Middle frontal gyrus (tissue), 1 donor: Measurements from ENCODE around the gene AGAP3.

ENCODE experiments used
- DNase-seq: peaks from one replicate; pipeline ENCODE4 v3.0.0-alpha.2; 2015; ENCODE audit warnings: low spot score; ENCODE audit errors: extremely low spot score

The AGAP3 gene

GRCh38 chr7:151123158-151123821 lies 37.0 kb downstream of the AGAP3 start:
- DNase-seq: no peak

DNA sequence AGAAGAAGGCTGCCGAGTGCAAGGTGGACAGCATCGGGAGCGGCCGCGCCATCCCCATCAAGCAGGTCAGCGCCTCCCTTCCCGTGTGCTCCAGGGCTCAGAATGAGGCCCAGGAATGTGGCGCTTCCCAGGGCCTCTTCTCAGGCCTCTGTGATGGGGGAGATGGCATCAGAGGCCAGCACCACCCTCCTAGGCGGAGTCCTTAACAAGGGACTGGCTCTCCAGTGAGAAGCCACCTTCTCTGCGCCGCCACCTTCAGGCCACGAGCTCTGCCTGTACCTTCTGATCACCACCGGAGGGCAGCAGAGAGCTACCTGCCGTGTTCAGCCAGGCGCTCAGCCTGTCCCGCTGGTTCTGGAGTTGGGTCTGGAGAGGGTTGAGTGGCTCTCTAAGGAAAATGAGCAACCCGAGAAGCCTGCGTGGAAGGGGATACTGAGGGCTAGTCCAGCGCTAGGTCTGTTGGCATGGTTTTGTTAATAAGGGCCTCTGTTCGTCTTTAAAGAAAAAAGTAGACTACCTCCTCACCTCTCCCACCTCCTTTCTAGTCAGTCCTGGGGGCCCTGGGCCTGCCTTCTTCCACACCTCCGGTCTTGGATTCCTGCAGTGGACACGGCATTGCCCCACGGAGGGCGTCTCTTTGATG lies 37.7 kb downstream of the AGAP3 start:
- DNase-seq: peak; percentile 84

DNA sequence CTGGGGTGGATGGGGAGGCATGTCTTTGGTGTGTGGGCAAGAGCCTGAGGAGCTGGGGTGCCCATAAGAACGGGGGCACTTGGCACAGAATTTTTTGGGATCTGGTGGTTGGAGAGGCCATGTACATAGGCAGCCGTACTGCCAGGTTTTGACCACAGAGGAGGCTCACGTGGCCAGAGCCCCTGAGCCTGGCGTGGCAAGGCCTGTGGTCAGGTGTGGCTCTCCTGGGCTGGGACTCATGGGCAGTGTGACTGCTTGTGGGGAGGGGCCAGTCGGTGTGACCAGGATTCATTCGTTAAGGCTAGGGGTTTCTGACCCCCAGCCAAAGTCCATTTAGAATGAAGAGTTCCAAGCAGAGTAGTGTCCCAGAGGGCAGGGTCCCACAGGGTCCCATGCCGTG lies 38.2 kb downstream of the AGAP3 start:
- no peak for DNase-seq

- no peak for DNase-seq
Observed at GRCh38 chr7:151124899-151125399, 38.7 kb downstream of the AGAP3 start.

DNA sequence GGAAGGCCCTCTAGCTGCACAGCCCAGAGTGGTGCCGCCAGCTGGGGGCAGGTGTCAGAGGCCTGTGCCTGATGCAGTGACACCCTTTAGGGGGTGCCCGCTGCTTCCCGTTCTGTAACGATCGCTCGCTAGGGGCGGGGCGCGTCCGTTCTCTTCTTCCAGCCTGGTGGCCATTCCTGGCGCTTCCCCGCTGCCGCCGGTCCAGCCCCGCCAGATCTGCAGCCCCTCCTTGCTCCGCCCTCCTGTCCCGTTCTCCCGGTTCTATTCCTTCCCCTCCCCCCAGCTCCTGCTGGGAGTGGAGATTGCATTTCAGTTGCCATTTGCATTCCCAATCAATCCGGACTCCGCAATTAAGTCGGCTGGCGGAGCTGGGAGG lies 39.2 kb downstream of the AGAP3 start:
- no peak for DNase-seq

DNA sequence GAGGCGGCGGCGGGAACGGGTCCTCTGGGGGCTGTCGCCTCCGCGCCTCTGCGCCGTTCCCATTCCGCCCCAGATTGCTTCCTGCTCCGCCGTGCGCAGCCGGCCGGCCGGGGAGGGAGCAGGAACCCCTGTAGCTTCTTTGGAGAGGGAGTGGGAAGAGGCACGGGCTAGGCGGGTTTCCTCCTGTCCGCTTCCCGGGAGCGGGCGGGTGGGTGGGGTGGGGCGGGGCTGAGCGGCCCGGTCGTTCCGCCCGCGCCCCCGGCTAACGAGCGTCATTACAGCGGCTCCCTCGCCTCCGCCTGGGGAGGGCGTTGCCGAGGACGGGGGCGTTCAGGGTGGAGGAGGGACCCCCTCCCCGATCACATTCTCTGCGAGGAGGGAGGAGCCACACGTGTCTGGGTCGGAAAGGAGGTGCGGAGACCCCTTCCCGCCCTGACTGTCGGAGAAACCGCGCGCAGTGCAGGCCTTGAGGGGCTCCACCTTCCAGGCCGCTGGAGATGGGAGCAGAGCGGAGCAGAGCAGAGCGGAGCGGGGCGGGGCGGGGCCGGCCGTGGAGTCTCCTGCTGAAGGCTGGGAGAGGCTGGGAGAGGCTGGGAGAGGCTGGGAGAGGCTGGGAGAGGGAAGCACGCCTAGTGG lies 39.7 kb downstream of the AGAP3 start:
- DNase-seq: no peak

- DNase-seq: no peak
Observed at GRCh38 chr7:151126491-151127137, 40.3 kb downstream of the AGAP3 start.

GRCh38 chr7:151128144-151128543 lies 41.9 kb downstream of the AGAP3 start:
- DNase-seq: no peak

GRCh38 chr7:151128716-151129115 lies 42.4 kb downstream of the AGAP3 start:
- DNase-seq: no peak

DNA sequence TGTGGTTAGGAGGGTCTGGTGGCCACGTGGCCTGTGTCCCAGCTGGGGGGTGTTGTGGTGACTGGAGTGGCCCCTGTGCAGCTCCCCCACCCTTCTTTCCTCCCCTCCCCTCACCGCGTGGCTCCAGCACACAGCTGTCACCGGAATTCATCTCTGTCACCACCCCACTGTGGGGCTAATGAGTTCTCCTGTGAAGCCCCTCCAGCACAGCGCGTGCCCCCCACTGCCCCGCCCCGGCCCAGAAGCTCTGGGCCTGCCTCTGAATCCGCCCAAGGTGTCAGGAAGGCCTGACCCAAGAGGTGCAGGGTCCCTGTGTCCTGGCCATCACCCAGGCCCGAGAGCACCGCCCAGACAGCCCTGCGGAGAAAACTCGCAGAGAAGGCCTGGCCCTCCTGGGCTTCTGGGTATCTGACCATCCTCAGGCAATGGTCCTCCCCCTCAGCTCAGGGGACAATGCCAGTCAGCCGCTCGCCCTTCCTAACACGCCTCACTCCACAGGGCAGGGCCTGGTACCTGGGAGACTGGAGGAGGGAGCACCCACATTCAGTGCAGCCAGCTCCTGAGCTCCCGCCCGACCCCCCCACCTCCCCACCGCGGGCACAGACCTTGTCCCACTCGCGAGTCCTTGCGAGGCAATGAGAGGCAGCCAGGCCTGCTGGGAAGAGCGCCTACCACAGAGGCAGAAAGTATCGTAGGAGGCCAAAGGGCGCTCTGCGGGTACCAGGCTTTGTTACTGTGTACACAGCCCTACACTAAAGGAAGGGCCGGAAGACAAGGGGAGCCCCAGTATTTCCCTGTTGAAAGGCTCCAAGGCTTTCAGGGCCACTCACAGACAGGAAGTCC lies 43.1 kb downstream of the AGAP3 start:
- no peak for DNase-seq

DNA sequence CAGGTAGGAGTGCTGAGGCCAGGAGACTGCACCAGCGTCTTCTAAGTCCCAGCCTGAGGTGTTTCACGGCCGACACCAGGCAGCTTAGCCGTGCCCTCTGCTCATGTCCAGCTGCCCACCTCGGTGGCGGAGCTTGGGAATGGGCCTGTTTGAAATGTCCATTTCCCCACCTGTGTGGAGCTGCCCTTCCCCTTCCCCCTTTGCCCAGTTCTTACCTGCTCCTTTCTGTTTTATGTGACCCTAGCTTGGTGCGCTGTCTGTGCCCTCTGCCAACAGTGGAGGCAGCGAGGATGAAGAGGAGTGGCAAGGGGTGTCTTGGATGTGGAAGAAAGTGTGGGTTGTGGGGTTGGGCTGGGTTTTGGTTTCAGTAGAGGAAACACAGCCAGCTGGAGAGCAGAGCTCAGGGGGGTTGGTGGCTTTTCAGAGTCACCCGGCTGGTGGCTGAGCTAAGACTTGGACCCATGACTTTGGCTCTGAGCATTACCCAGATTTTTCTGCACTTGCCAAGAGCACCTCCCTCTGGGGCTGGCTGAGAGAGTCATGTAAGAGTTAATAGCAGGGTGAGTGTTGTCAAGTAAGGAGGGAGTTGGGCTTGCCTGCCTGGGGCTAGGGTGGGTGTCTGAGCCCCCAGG lies 43.8 kb downstream of the AGAP3 start:
- no peak for DNase-seq

- no peak for DNase-seq
Observed at GRCh38 chr7:151130741-151131157, 44.5 kb downstream of the AGAP3 start.

- no peak for DNase-seq
Observed at GRCh38 chr7:151131224-151131591, 44.9 kb downstream of the AGAP3 start.

DNA sequence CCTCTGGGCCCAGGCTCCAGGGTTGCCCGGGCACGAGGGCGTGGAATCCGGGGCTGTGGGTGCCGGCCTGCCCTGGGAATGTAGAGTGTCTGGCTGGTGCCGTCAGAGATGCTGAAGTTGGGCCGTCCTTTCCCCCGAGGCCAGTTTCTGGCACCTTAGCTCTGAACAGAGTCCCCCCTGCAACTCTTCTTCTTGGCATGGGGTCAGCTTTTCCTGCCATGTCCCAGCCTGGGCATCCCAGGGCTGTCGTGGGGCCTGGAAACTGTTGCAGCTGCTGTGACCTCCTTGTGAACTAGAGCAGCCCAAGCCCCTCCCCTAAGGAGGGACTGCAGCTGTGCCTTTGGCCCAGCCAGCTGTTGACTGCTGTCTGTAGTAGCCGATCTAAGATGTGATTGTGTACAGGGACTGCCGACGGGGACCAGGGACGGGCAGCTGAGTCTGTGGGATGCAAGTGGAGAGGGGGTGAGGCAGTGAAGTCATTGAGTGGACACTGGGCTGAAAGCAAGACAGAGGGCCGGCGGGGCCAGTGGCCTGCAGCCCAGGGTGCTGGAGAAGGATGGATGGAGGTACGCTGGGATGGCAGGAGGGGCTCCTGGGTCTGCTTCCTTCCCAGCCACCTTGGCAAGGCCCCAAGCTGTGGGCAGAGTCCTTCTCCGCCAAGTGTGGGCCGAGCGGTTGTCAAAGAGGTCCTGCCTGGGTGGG lies 45.5 kb downstream of the AGAP3 start:
- peak; percentile 57 for DNase-seq

DNA sequence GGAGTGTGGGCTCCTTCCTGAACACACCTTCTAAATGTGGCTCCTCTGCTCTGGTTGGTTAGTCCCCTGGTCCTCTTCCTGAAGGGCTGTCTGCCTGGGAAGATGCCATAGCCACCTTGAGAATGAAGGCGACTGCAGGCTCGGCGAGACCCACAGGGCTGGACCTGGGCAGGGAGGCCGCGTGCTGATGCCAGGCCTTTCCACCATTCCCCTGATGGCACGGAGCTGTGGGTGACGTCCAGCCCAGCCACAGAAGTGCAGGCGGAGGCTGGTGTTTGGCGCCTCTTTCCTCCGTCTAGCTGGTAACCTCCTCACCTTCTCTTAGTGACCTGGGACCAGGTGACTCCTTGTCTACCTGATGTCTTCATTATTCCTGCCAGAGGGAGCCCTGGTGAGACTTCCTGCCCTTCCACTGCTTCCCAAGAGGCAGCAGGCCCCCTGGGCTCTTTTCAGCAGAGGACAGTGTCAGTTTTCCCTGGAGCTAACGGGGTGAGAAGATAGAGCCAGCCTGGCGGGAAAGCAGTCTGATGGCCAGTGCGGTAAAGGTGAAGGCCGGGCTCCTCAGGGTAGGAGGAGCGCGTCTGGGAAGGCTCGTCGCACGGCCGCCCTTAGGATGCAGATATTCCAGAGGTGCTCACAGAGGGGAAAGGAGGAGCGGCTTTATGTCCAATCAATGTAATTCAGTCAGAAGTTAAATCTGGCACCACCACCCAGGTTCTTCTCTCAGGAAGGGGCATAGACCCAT lies 46.4 kb downstream of the AGAP3 start:
- no peak for DNase-seq

GRCh38 chr7:151133266-151133985 lies 47.2 kb downstream of the AGAP3 start:
- no peak for DNase-seq

DNA sequence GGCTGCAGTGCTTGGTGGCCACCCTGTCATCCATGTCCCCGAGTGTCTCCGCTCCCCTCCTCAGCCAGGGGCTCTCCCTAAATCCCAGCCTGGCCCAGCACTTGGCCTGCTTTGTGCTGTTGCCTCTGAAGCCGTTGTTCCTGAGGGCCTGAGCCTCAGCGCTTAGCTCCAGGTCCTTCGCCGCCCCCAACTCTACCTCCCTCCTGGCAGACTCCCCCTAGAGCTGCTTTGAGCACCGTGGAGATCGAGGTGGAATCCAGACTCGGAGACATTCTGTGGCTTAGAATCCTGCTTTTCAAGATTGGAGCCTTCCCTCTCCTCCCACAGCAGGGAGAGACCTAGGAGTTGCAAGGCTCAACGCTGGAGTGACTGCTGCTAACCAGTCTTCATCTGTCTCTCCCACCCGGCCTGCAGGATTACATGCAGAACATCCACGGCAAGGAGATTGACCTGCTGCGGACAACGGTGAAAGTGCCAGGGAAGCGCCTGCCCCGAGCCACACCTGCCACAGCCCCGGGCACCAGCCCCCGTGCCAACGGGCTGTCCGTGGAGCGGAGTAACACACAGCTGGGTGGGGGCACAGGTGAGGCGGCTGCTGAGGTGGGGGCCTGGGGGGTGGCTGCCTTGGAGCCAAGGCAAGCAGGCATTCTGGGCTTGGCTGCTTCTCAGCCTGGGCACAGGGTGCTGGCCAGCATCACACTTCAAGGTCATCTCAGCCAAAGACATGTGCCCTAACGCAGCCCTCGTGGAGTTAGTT lies 47.9 kb downstream of the AGAP3 start:
- no peak for DNase-seq
